Measurements from ENCODE around the gene ZNF784. TPM values are rescaled to one million over a fixed set of nuclear protein-coding genes. Genes with fewer than 3 reads are reported as not detected.

The ZNF784 gene
- polyA plus RNA-seq, 2 of the 4 experiments (the other 2 are of a cell fraction) = 3.5 to 6.6 TPM

DNA sequence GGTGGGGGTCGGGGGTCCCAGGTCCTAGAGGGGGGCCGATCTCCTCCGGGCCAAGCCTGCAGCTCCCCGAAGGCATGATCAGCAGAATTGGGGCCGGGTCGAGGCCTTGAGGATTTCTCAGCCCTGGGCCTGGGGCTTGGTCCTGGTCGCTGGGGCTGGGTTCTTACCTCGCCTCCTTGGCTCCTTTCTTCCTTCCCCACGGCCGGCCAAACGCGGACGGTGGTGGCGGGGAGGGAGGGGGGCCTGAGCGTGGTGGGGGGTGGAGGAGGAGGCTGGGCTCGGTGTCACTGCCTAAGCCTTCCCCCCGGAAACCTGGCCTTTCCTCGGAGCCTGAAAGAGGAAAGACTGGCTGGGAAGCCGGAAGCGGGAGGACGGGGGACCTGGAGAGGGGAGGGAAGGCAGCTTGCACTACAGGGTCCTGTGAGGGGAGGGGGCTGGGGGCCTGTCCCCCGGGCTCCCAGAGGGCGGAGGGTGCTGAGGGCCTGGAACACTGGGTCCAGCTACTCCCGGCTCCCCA lies 43.7 kb downstream of the ZNF784 start, which contains the start of gene ZNF579 (continued):
- TF ChIP-seq ZSCAN20 (CRISPR knock-in tag; IDR thresholded peaks at IDR 0.05) = no peak
- no peak for TF ChIP-seq GATA3 (IDR thresholded peaks at IDR 0.05; ENCODE audit: borderline replicate concordance)
- no peak for TF ChIP-seq HDAC2 (IDR thresholded peaks at IDR 0.05)
- TF ChIP-seq HOXA7 (CRISPR knock-in tag; IDR thresholded peaks at IDR 0.05) = no peak
- TF ChIP-seq NR3C1 (IDR thresholded peaks at IDR 0.05) = no peak

DNA sequence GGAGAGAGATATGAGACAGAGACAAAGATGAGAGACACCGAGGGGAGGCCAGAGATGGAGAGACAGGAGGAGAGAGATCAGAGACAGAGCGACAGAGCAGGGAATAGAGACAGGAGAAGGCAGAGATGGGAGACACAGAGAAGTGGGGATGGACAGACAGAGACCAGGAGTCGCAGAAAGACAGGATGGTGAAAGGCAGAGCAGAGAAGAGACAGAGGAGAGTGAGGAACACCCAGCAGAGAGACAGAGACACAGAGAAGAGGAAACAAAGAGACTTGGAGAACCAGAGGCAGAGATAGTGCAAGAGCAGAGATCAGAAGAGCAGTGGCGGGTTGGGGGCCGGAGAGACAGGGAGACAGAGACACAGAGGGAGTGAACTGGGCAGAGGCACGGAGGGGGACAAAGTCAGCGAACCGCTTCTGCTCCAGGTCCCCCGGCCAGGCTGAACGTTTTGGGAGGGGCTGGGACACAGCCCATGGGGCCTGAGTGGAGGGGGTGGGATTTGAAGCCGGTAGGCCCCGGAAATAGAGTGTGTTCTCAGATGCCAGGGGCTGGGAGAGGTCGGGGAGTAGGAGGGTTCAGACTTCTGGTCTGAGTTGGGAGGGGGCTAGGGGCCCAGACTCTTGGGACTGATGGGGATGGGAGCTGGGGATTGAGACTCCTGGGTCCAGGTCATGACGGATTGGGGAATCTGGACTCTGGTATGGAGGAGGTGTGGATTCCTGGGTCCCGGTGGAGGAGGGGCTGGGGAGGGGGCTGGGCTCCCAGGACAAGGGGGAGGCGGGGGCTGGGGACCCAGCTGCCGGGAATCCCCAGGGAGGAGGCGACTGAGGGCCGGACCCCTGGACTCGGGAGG lies 44.4 kb downstream of the ZNF784 start:
- ATAC-seq = peak; percentile 15 to 62; a peak in 5 of 6 replicates
- Histone ChIP-seq H3K4me1 (peaks cover 23% of the 10 kb centered on the region), H3K4me3 (peak overlapping the region; percentile 96), H3K27ac (peak overlapping the region; percentile 99 to 100), H3K4me2 (peak overlapping the region; percentile 85), H3K9me3 (no peaks in the 10 kb centered on the region)
- 9% methylated on average over 14 of the region's 20 CpGs for WGBS (ENCODE audit: missing lambda C conversion rate)
- DNase-seq (ENCODE audit: low read depth in 1 of 2, low spot score in 1 of 2) = peak in 1 of 2 experiments; percentile 44
- ChIA-PET POLR2A (interaction anchor here (0.6 to 2.7 kb wide), 7 partner anchors 11 to 79 kb away, joined by 5 to 22 read pairs (median 7); partner anchors contain the start of genes FIZ1, ZNF524 and ZNF865), CTCF (interaction anchor here (0.6 to 2.5 kb wide), 7 partner anchors 10 to 112 kb away, joined by 3 to 9 read pairs (median 4); partner anchors contain the start of gene ZNF865)
- no peak for FAIRE-seq
- TF ChIP-seq GATA3 (IDR thresholded peaks at IDR 0.05; ENCODE audit: borderline replicate concordance) = no peak
- peak; percentile 32; the same call in 1 of the 2 replicates for TF ChIP-seq POLR2A (IDR thresholded peaks at IDR 0.05; ENCODE audit: low read length)

DNA sequence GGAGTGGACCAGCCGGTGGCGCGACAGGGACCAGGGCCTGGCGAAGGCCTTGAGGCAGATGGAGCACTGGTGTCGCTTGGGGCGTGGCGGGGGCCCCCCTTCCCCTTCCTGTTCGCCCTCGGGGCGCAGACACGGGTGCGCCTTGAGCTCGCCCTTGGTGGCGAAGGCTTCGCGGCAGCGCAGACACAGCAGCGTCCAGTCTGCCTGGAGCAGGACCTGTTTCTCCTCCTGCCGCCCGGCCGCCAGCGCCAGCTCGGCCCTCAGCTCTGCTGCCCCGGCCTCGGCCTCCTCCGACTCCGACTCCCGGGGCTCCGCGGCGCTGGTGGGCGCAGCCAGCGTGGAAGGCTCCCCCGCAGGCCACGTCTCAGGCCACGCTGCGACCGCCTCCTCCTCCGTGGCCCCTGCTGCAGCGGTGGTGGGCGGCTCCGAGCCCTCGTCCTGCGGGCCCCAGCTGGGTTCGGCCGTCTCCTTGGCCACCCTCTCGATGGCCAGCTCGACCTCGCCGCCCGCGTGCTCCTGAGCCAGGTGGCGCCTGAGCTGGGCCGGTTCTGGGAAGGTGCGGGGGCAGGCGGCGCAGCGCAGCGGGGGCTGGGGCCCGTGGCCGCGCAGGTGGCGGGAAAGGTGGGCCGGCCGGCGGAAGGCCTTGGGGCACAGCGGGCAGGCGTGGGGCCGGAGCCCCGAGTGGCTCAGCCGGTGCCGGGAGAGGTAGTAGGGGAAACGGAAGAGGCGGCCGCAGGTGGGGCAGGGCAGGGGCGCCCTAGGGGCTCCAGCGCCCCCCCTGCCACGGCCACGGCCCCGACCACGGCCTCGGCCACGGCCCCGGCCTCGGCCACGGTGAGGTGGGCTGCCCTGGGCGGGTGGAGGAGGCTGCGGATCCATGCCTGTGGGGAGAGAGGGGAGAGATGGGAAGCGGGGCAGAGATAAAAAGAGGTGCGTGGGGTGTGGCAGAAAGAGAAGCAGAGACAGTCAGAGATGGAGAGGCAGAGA lies 45.3 kb downstream of the ZNF784 start:
- ChIA-PET POLR2A (no interaction called here), CTCF (interaction anchor here (1.0 to 1.3 kb wide), 3 partner anchors 9 to 111 kb away, joined by 3 to 5 read pairs (median 4); partner anchors contain the start of gene ZNF865)
- Histone ChIP-seq H3K4me2 (peak overlapping the region; percentile 85), H3K4me3 (peak overlapping the region; percentile 96), H3K4me1 (peaks cover 23% of the 10 kb centered on the region), H3K27ac (peak overlapping the region; percentile 99 to 100), H3K9me3 (no peaks in the 10 kb centered on the region)
- no peak for FAIRE-seq
- TF ChIP-seq HOXB5 (CRISPR knock-in tag; IDR thresholded peaks at IDR 0.05) (no peak), SREBF2 (IDR thresholded peaks at IDR 0.05) (no peak), ZC3H11A (IDR thresholded peaks at IDR 0.05) (no peak), MAZ (IDR thresholded peaks at IDR 0.05; ENCODE audit: borderline replicate concordance, low read depth, low read length) (no peak), KDM1A (IDR thresholded peaks at IDR 0.05; ENCODE audit: low read depth) (no peak), NR3C1 (IDR thresholded peaks at IDR 0.05) (no peak), CEBPB (IDR thresholded peaks at IDR 0.05) (no peak)
- TF ChIP-seq, protein P1, sequence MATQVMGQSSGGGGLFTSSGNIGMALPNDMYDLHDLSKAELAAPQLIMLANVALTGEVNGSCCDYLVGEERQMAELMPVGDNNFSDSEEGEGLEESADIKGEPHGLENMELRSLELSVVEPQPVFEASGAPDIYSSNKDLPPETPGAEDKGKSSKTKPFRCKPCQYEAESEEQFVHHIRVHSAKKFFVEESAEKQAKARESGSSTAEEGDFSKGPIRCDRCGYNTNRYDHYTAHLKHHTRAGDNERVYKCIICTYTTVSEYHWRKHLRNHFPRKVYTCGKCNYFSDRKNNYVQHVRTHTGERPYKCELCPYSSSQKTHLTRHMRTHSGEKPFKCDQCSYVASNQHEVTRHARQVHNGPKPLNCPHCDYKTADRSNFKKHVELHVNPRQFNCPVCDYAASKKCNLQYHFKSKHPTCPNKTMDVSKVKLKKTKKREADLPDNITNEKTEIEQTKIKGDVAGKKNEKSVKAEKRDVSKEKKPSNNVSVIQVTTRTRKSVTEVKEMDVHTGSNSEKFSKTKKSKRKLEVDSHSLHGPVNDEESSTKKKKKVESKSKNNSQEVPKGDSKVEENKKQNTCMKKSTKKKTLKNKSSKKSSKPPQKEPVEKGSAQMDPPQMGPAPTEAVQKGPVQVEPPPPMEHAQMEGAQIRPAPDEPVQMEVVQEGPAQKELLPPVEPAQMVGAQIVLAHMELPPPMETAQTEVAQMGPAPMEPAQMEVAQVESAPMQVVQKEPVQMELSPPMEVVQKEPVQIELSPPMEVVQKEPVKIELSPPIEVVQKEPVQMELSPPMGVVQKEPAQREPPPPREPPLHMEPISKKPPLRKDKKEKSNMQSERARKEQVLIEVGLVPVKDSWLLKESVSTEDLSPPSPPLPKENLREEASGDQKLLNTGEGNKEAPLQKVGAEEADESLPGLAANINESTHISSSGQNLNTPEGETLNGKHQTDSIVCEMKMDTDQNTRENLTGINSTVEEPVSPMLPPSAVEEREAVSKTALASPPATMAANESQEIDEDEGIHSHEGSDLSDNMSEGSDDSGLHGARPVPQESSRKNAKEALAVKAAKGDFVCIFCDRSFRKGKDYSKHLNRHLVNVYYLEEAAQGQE (IDR thresholded peaks at IDR 0.05) = no peak
- TF ChIP-seq, protein P2, sequence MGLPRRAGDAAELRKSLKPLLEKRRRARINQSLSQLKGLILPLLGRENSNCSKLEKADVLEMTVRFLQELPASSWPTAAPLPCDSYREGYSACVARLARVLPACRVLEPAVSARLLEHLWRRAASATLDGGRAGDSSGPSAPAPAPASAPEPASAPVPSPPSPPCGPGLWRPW (IDR thresholded peaks at IDR 0.05) = no peak
- no peak for ATAC-seq
- 95% methylated on average over 85 of the region's 90 CpGs for WGBS (ENCODE audit: missing lambda C conversion rate)
- DNase-seq (ENCODE audit: low read depth in 1 of 2, low spot score in 1 of 2) = no peak

All from A549 (cell line).